ENCODE results near the gene EMSY. TPM values are rescaled to one million over a fixed set of nuclear protein-coding genes. Genes with fewer than 3 reads are reported as not detected.

The EMSY gene
- total and polyA plus RNA-seq, 2 of the 8 experiments (the other 6 are each of a cell fraction or from before 2014, with no cell fraction given) = 29.6 to 34.6 TPM

GRCh38 chr11:76557466-76557865, 112.6 kb downstream of the EMSY start:
- H3K79me2 ChIP-seq (ENCODE audit: control insufficient read depth in 1 of 2, insufficient read depth in 2 of 2, low read length in 2 of 2) = no peaks in the 10 kb centered on the region
- no peak overlapping the region for H3K4me3 ChIP-seq (ENCODE audit: extremely low read depth in 1 of 4, insufficient read depth in 2 of 4, low read depth in 3 of 4, low read length in 4 of 4)
- H2BK12ac ChIP-seq (ENCODE audit: low read depth, low read length) = no peak overlapping the region
- H3K56ac ChIP-seq (replicated peaks; ENCODE audit: insufficient read length, low read depth, low read length) = no peak overlapping the region
- no peak overlapping the region for H3K27ac ChIP-seq (ENCODE audit: low read depth, low read length)
- H3K79me1 ChIP-seq (ENCODE audit: low read depth, low read length) = no peaks in the 10 kb centered on the region
- POLR2A ChIA-PET (ENCODE audit: partially characterized antibody) = no interaction called here
- no peak overlapping the region for H4K91ac ChIP-seq (replicated peaks; ENCODE audit: insufficient read length, low read length)
- H3K4me2 ChIP-seq (ENCODE audit: insufficient read depth in 1 of 2, low read depth in 2 of 2, low read length in 2 of 2) = no peak overlapping the region
- no peak overlapping the region for H3K23ac ChIP-seq (ENCODE audit: insufficient read length)
- no peak overlapping the region for H4K8ac ChIP-seq (ENCODE audit: extremely low read depth, insufficient read depth, low read length)
- H2BK5ac ChIP-seq (ENCODE audit: low read depth, low read length) = no peak overlapping the region
- H2AK5ac ChIP-seq (ENCODE audit: low read depth, low read length) = no peak overlapping the region
- H3K14ac ChIP-seq (ENCODE audit: insufficient read length) = no peak overlapping the region
- H2BK15ac ChIP-seq (ENCODE audit: low read length) = no peak overlapping the region
- FAIRE-seq (no peak), DNase-seq (ENCODE audit: low read depth in 1 of 2, low spot score in 2 of 2) (no peak)
- H3K4me1 ChIP-seq (replicated peaks in 1 of 4; ENCODE audit: control insufficient read depth in 3 of 4, insufficient read depth in 4 of 4, low read length in 3 of 4) = peaks cover 0 to 5% (median 0%) of the 10 kb centered on the region in 4 experiments; a peak in 2 of 7 replicates
- H2BK120ac ChIP-seq (replicated peaks; ENCODE audit: low read depth, low read length) = no peak overlapping the region
- no peak overlapping the region for H3K9ac ChIP-seq (replicated peaks in 1 of 4; ENCODE audit: extremely low read depth in 1 of 4, low read depth in 3 of 4, low read length in 3 of 4)
- 90% methylated on average over 3 of the region's 3 CpGs; no CpG with 5 or more reads in 1 of the 2 experiments for WGBS, 2 experiments (ENCODE audit: extremely low coverage in 1 of 2, insufficient coverage in 1 of 2, insufficient read length in 1 of 2, insufficient replicate concordance in 2 of 2, low coverage in 1 of 2, low lambda C conversion rate in 2 of 2, missing lambda C conversion rate in 1 of 2)
- H4K20me1 ChIP-seq (replicated peaks in 1 of 2; ENCODE audit: control insufficient read depth in 1 of 2, insufficient read depth in 2 of 2, low read length in 2 of 2) = no peaks in the 10 kb centered on the region
- peaks cover 0 to 4% (median 1%) of the 10 kb centered on the region in 4 experiments; a peak in 2 of 8 replicates for H3K36me3 ChIP-seq (ENCODE audit: control insufficient read depth in 2 of 4, insufficient read depth in 4 of 4, low read length in 3 of 4)
- no peak overlapping the region for H4K5ac ChIP-seq (ENCODE audit: insufficient read length, low read depth, low read length)
- TF ChIP-seq JUND (IDR thresholded peaks at IDR 0.05; ENCODE audit: low read length) = no peak
- CTCF ChIA-PET (ENCODE audit: partially characterized antibody) = no interaction called here
- no peak overlapping the region for H3K18ac ChIP-seq (ENCODE audit: extremely low read depth, low read length)
- H2AFZ ChIP-seq (ENCODE audit: low read length) = no peak overlapping the region
- H2BK20ac ChIP-seq (ENCODE audit: low read length) = no peak overlapping the region
- no peaks in the 10 kb centered on the region for H3K27me3 ChIP-seq (replicated peaks in 1 of 4; ENCODE audit: control insufficient read depth in 3 of 4, extremely low read depth in 1 of 4, insufficient read depth in 3 of 4, low read length in 3 of 4)
- H3K9me3 ChIP-seq (ENCODE audit: insufficient read depth in 2 of 2, low read depth in 1 of 2, low read length in 1 of 2) = peaks cover 2 to 8% of the 10 kb centered on the region in 2 experiments; a peak in 3 of 4 replicates
- no peaks in the 10 kb centered on the region for H3K23me2 ChIP-seq (ENCODE audit: low read depth, low read length)
- H3K4ac ChIP-seq (replicated peaks; ENCODE audit: insufficient read length, low read depth, low read length) = no peak overlapping the region
